Neural cell (in vitro differentiated cells): ENCODE measurements around the gene CTPS2.

Experiments
- EP300 ChIP-seq: fragments of 450-650 bp; conservative IDR thresholded peaks from 2 replicates; pipeline ENCODE4 v1.6.1; 2014; ENCODE audit warnings: antibody characterized with exemption, mild to moderate bottlenecking, moderate library complexity; ENCODE audit not compliant: poor library complexity, severe bottlenecking
- POLR2AphosphoS5 ChIP-seq: IDR thresholded peaks from 2 replicates; pipeline ENCODE4 v1.6.1; 2012
- TF ChIP-seq, protein P1 (sequence below): fragments of 450-650 bp; IDR thresholded peaks from 2 replicates; pipeline ENCODE4 v1.5.1; 2014; ENCODE audit warnings: antibody characterized with exemption, mild to moderate bottlenecking, moderate library complexity; ENCODE audit not compliant: poor library complexity, severe bottlenecking
- TF ChIP-seq, protein P2 (sequence below): IDR thresholded peaks from 2 replicates; pipeline ENCODE4 v1.6.1; 2012; ENCODE audit warnings: borderline replicate concordance

DNA sequence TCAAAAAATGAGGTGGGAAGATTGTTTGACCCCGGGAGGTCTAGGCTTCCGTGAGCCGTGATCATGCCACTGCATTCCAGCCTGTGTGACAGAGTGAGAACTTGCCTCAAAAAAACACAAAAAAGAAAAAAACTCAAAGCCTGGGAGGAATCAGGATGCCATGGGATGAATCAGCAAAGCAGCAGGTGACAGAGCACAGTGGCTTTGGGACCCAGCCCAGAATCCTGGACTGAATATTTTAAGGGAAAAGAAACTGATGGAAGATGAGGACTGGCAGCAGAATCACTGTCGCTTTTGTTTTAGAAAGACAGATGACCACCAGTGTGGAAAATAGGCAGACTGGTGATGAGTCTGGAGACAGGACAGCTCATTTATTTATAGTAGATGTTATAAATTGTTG, 45.9 kb downstream of the CTPS2 start:
- TF ChIP-seq, protein P1, sequence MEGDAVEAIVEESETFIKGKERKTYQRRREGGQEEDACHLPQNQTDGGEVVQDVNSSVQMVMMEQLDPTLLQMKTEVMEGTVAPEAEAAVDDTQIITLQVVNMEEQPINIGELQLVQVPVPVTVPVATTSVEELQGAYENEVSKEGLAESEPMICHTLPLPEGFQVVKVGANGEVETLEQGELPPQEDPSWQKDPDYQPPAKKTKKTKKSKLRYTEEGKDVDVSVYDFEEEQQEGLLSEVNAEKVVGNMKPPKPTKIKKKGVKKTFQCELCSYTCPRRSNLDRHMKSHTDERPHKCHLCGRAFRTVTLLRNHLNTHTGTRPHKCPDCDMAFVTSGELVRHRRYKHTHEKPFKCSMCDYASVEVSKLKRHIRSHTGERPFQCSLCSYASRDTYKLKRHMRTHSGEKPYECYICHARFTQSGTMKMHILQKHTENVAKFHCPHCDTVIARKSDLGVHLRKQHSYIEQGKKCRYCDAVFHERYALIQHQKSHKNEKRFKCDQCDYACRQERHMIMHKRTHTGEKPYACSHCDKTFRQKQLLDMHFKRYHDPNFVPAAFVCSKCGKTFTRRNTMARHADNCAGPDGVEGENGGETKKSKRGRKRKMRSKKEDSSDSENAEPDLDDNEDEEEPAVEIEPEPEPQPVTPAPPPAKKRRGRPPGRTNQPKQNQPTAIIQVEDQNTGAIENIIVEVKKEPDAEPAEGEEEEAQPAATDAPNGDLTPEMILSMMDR = no peak
- no peak for TF ChIP-seq POLR2AphosphoS5
- TF ChIP-seq EP300 = no peak
- TF ChIP-seq, protein P2, sequence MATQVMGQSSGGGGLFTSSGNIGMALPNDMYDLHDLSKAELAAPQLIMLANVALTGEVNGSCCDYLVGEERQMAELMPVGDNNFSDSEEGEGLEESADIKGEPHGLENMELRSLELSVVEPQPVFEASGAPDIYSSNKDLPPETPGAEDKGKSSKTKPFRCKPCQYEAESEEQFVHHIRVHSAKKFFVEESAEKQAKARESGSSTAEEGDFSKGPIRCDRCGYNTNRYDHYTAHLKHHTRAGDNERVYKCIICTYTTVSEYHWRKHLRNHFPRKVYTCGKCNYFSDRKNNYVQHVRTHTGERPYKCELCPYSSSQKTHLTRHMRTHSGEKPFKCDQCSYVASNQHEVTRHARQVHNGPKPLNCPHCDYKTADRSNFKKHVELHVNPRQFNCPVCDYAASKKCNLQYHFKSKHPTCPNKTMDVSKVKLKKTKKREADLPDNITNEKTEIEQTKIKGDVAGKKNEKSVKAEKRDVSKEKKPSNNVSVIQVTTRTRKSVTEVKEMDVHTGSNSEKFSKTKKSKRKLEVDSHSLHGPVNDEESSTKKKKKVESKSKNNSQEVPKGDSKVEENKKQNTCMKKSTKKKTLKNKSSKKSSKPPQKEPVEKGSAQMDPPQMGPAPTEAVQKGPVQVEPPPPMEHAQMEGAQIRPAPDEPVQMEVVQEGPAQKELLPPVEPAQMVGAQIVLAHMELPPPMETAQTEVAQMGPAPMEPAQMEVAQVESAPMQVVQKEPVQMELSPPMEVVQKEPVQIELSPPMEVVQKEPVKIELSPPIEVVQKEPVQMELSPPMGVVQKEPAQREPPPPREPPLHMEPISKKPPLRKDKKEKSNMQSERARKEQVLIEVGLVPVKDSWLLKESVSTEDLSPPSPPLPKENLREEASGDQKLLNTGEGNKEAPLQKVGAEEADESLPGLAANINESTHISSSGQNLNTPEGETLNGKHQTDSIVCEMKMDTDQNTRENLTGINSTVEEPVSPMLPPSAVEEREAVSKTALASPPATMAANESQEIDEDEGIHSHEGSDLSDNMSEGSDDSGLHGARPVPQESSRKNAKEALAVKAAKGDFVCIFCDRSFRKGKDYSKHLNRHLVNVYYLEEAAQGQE = no peak
